ENCODE data around the gene SMCP. TPM values are rescaled to one million over a fixed set of nuclear protein-coding genes. Genes with fewer than 3 reads are reported as not detected.

SMCP gene
- total RNA-seq, 1 experiment from 2014 or later: not detected

- H3K9me3 ChIP-seq (ENCODE audit: low read depth, low read length, poor library complexity, severe bottlenecking): no peaks in the 10 kb centered on the region
- ChIA-PET CTCF (no interaction called here), POLR2A (ENCODE audit: low non-redundant PET) (no interaction called here)
- H3K27me3 ChIP-seq (replicated peaks; ENCODE audit: insufficient read depth, low read depth, low read length, poor library complexity): peaks cover 47% of the 10 kb centered on the region
- H3K4me3 ChIP-seq (ENCODE audit: low read depth, low read length, poor library complexity, severe bottlenecking): no peak overlapping the region
- H3K27ac ChIP-seq (ENCODE audit: low read depth, low read length, poor library complexity, severe bottlenecking): no peak overlapping the region
- intact Hi-C loops (cut with micrococcal nuclease; ENCODE audit: unreplicated experiment): no loop called here
- no peak for TF ChIP-seq CTCF (conservative IDR thresholded peaks at IDR 0.05; ENCODE audit: low read depth, low read length)
- no peak for TF ChIP-seq EZH2 (IDR thresholded peaks at IDR 0.05; ENCODE audit: borderline replicate concordance, low read depth, low read length, poor library complexity, severe bottlenecking)
- no peaks in the 10 kb centered on the region for H3K36me3 ChIP-seq (ENCODE audit: insufficient read depth, low read length, poor library complexity, severe bottlenecking)
- no peaks in the 10 kb centered on the region for H3K4me1 ChIP-seq (ENCODE audit: insufficient read depth, low read length, poor library complexity, severe bottlenecking)
- DNase-seq (ENCODE audit: low spot score): no peak
- BruUV-seq (replicated peaks): no TSS peak
Measured at GRCh38 chr1:152904688-152905440, 26.7 kb downstream of the SMCP start.

GRCh38 chr1:152906023-152906565, 28.0 kb downstream of the SMCP start:
- ChIA-PET POLR2A (ENCODE audit: low non-redundant PET) (no interaction called here), CTCF (no interaction called here)
- DNase-seq (ENCODE audit: low spot score): no peak

More at GRCh38 chr1:152906023-152906565, 28.0 kb downstream of the SMCP start:
- intact Hi-C loops (cut with micrococcal nuclease; ENCODE audit: unreplicated experiment): no loop called here
- peaks cover 39% of the 10 kb centered on the region for H3K27me3 ChIP-seq (replicated peaks; ENCODE audit: insufficient read depth, low read depth, low read length, poor library complexity)
- H3K4me3 ChIP-seq (ENCODE audit: low read depth, low read length, poor library complexity, severe bottlenecking): no peak overlapping the region
- H3K27ac ChIP-seq (ENCODE audit: low read depth, low read length, poor library complexity, severe bottlenecking): no peak overlapping the region
- no peaks in the 10 kb centered on the region for H3K4me1 ChIP-seq (ENCODE audit: insufficient read depth, low read length, poor library complexity, severe bottlenecking)
- BruUV-seq (replicated peaks): no TSS peak
- TF ChIP-seq CTCF (conservative IDR thresholded peaks at IDR 0.05; ENCODE audit: low read depth, low read length) (no peak), EZH2 (IDR thresholded peaks at IDR 0.05; ENCODE audit: borderline replicate concordance, low read depth, low read length, poor library complexity, severe bottlenecking) (no peak)
- no peaks in the 10 kb centered on the region for H3K9me3 ChIP-seq (ENCODE audit: low read depth, low read length, poor library complexity, severe bottlenecking)
- H3K36me3 ChIP-seq (ENCODE audit: insufficient read depth, low read length, poor library complexity, severe bottlenecking): no peaks in the 10 kb centered on the region
